SK-N-SH treated with all-trans-retinoic acid at 6 μM for 48 hours (cell line): Measurements from ENCODE around the gene CYRIA.

Source experiments
- ARNTL ChIP-seq: fragments of 450-650 bp; formaldehyde crosslinking; IDR thresholded peaks from 2 replicates; pipeline ENCODE4 v1.5.0; 2020; ENCODE audit warnings: low read depth, mild to moderate bottlenecking, moderate library complexity, borderline replicate concordance
- CSRNP3 ChIP-seq: fragments of 250-450 bp; sonication (Bioruptor Pico); IDR thresholded peaks from 2 replicates; pipeline ENCODE4 v1.5.1; 2021; ENCODE audit warnings: mild to moderate bottlenecking, moderate library complexity
- ESRRG ChIP-seq: fragments of 250-450 bp; sonication (Bioruptor Pico); IDR thresholded peaks from 2 replicates; pipeline ENCODE4 v1.6.1; 2021; ENCODE audit warnings: mild to moderate bottlenecking
- GLIS3 ChIP-seq: fragments of 250-450 bp; sonication (Bioruptor Pico); IDR thresholded peaks from 2 replicates; pipeline ENCODE4 v1.5.0; 2020; ENCODE audit warnings: mild to moderate bottlenecking, moderate library complexity
- ISL1 ChIP-seq: fragments of 250-450 bp; sonication (Bioruptor Pico); IDR thresholded peaks from 2 replicates; pipeline ENCODE4 v2.1.2; 2022; ENCODE audit warnings: mild to moderate bottlenecking, moderate library complexity
- PATZ1 ChIP-seq: fragments of 250-450 bp; sonication (Bioruptor Pico); IDR thresholded peaks from 2 replicates; pipeline ENCODE4 v1.8.0; 2020; ENCODE audit warnings: mild to moderate bottlenecking, moderate library complexity, borderline replicate concordance
- POU6F1 ChIP-seq: fragments of 250-450 bp; sonication (Bioruptor Pico); IDR thresholded peaks from 2 replicates; pipeline ENCODE4 v1.8.0; 2021; ENCODE audit warnings: low read depth, mild to moderate bottlenecking, moderate library complexity, borderline replicate concordance
- RARB ChIP-seq: fragments of 250-450 bp; sonication (Bioruptor Pico); IDR thresholded peaks from 2 replicates; pipeline ENCODE4 v1.8.0; 2021; ENCODE audit warnings: mild to moderate bottlenecking, moderate library complexity
- TCF4 ChIP-seq: fragments of 250-450 bp; sonication (Bioruptor Pico); IDR thresholded peaks from 2 replicates; pipeline ENCODE4 v1.8.0; 2021; ENCODE audit warnings: mild to moderate bottlenecking, moderate library complexity, borderline replicate concordance
- ZFP3 ChIP-seq: fragments of 250-450 bp; sonication (Bioruptor Pico); IDR thresholded peaks from 2 replicates; pipeline ENCODE4 v1.5.0; 2020; ENCODE audit warnings: mild to moderate bottlenecking, moderate library complexity
- ZNF8 ChIP-seq: fragments of 450-650 bp; formaldehyde crosslinking; IDR thresholded peaks from 2 replicates; pipeline ENCODE4 v1.5.0; 2020; ENCODE audit warnings: mild to moderate bottlenecking, moderate library complexity

- TF ChIP-seq ZFP3 (no peak), PATZ1 (CRISPR knock-in tag) (no peak), POU6F1 (CRISPR knock-in tag) (no peak), RARB (no peak), ISL1 (no peak), GLIS3 (CRISPR knock-in tag) (no peak), TCF4 (CRISPR knock-in tag) (no peak), ESRRG (CRISPR knock-in tag) (no peak), ARNTL (CRISPR knock-in tag) (no peak), ZNF8 (CRISPR knock-in tag) (no peak), CSRNP3 (CRISPR knock-in tag) (no peak)
Observed at GRCh38 chr2:16623031-16623430, 42.6 kb downstream of the CYRIA start.
